CD4-positive, alpha-beta T cell (primary cell): ENCODE results near the gene PAPOLA. TPM values are rescaled to one million over a fixed set of nuclear protein-coding genes. Genes with fewer than 3 reads are reported as not detected.

Experiments
- ATAC-seq: fragments of 200-7000 bp; cut with Tn5 transposase; one replicate; pipeline ENCODE4 v1.10.0; 2022; ENCODE audit warnings: mild to moderate bottlenecking; ENCODE audit not compliant: poor library complexity
- CTCF ChIA-PET: fragments of 350-600 bp; sonication (Branson Sonifier 250); formaldehyde crosslinking; loops from one replicate; lab custom pipeline; 2021; ENCODE audit warnings: antibody characterized with exemption, inconsistent platforms; lab: Charles Lee
- POLR2A ChIA-PET: fragments of 350-600 bp; sonication (Branson Sonifier 250); formaldehyde crosslinking; loops from one replicate; lab custom pipeline; 2021; ENCODE audit warnings: antibody characterized with exemption, inconsistent platforms; lab: Charles Lee
- DNase-seq, 14 experiments: peaks; one replicate each; pipeline ENCODE4 v3.0.0-alpha.2; 2013 to 2020; ENCODE audit warnings: mixed read lengths in 2 of 14
- H3K27ac ChIP-seq, 2 donors: one replicate each; pipeline versions ENCODE4 v1.5.1 to v1.7.0; 2013; ENCODE audit warnings: low read length in 2 of 2, low read depth in 1 of 2, mild to moderate bottlenecking in 1 of 2
- H3K27me3 ChIP-seq, 2 experiments: 1 replicate in 1 of 2; 2 replicates in 1 of 2; pipeline versions ENCODE4 v1.6.1 to v1.7.0; 2013; ENCODE audit warnings: low read length in 2 of 2, control low read depth in 1 of 2, mild to moderate bottlenecking in 1 of 2, moderate library complexity in 1 of 2; ENCODE audit not compliant: insufficient read depth in 2 of 2, control insufficient read depth in 1 of 2
- H3K36me3 ChIP-seq: one replicate; pipeline ENCODE4 v1.6.1; 2013; ENCODE audit warnings: low read length, control low read depth; ENCODE audit not compliant: insufficient read depth
- H3K4me1 ChIP-seq: one replicate; pipeline ENCODE4 v1.6.1; 2013; ENCODE audit warnings: low read length, control low read depth; ENCODE audit not compliant: insufficient read depth
- H3K4me3 ChIP-seq: one replicate; pipeline ENCODE4 v1.5.1; 2013; ENCODE audit warnings: mild to moderate bottlenecking, low read length, moderate library complexity
- H3K9me3 ChIP-seq, 2 experiments: 1 replicate in 1 of 2; 2 replicates in 1 of 2; pipeline versions ENCODE4 v1.6.1 to v1.7.0; 2013; ENCODE audit warnings: low read length in 2 of 2, mild to moderate bottlenecking in 2 of 2, control low read depth in 1 of 2, moderate library complexity in 1 of 2; ENCODE audit not compliant: control insufficient read depth in 1 of 2, insufficient read depth in 1 of 2
- H3K27ac Mint-ChIP-seq: one replicate; pipeline ENCODE4 v1.8.0; 2020; ENCODE audit warnings: mixed read lengths
- H3K27me3 Mint-ChIP-seq: one replicate; pipeline ENCODE4 v1.8.0; 2021; ENCODE audit warnings: mixed read lengths
- H3K36me3 Mint-ChIP-seq: one replicate; pipeline ENCODE4 v1.8.0; 2021; ENCODE audit warnings: low read depth, mixed read lengths
- H3K4me1 Mint-ChIP-seq: one replicate; pipeline ENCODE4 v1.8.0; 2021; ENCODE audit warnings: low read depth, mixed read lengths
- H3K4me3 Mint-ChIP-seq: one replicate; pipeline ENCODE4 v1.8.0; 2020; ENCODE audit warnings: mild to moderate bottlenecking, mixed read lengths
- H3K9me3 Mint-ChIP-seq: one replicate; pipeline ENCODE4 v1.8.0; 2020; ENCODE audit warnings: mixed read lengths
- intact Hi-C, 2 experiments: fragments of 100-400 bp; cut with DNase I in 1 of 2; cut with micrococcal nuclease in 1 of 2; formaldehyde crosslinking; loops; one replicate each; pipeline versions ENCODE4 v1.15.1 to v1.9.0; 2023 to 2025; cut with DNase I, micrococcal nuclease
- total RNA-seq, 174 experiments: library from RNA in 2 of 174; stranded (reverse) in 2 of 174; gene quantifications; one replicate each; pipeline ENCODE4 v1.2.3 and lab custom pipeline; 2021 to 2026
- TF ChIP-seq, protein P1 (sequence below): fragments of 200-600 bp; IDR thresholded peaks from one replicate; pipeline ENCODE4 v1.8.0; 2022; ENCODE audit warnings: antibody characterized with exemption, mild to moderate bottlenecking

Gene PAPOLA
- total RNA-seq, 2 experiments from 2014 or later, result 140 to 148 TPM

DNA sequence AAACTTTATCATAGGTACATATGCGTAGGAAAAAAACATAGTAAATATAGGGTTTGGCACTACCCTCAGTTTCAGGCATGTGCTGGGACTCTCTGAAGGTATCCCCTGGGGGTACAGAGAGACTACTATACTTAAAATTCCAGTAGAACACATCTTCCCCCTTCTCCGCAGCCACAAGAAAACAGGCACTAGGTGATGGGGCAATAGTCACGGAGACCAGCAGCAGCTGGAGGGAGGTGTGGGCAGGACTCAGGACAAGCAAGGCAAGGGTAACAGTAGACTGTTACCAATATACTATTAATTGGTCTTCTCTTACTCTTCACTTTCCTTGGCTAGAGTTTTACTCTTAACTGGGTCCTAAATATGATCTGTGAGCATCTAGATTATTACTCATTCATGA lies 4.6 kb upstream of the PAPOLA start:
- TF ChIP-seq, protein P1, sequence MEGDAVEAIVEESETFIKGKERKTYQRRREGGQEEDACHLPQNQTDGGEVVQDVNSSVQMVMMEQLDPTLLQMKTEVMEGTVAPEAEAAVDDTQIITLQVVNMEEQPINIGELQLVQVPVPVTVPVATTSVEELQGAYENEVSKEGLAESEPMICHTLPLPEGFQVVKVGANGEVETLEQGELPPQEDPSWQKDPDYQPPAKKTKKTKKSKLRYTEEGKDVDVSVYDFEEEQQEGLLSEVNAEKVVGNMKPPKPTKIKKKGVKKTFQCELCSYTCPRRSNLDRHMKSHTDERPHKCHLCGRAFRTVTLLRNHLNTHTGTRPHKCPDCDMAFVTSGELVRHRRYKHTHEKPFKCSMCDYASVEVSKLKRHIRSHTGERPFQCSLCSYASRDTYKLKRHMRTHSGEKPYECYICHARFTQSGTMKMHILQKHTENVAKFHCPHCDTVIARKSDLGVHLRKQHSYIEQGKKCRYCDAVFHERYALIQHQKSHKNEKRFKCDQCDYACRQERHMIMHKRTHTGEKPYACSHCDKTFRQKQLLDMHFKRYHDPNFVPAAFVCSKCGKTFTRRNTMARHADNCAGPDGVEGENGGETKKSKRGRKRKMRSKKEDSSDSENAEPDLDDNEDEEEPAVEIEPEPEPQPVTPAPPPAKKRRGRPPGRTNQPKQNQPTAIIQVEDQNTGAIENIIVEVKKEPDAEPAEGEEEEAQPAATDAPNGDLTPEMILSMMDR, result no peak
- Histone ChIP-seq H3K27ac (no peak overlapping the region), H3K4me3 (no peak overlapping the region), H3K9me3 (no peaks in the 10 kb centered on the region), H3K27me3 (no peaks in the 10 kb centered on the region), H3K4me1 (peaks cover 14% of the 10 kb centered on the region), H3K36me3 (no peaks in the 10 kb centered on the region)
- Mint-ChIP-seq H3K4me3 (no peak overlapping the region), H3K9me3 (no peaks in the 10 kb centered on the region), H3K36me3 (peaks cover 10% of the 10 kb centered on the region), H3K27me3 (peaks cover 25% of the 10 kb centered on the region), H3K4me1 (peaks cover 16% of the 10 kb centered on the region), H3K27ac (no peak overlapping the region)
- ChIA-PET POLR2A (no interaction called here), CTCF (no interaction called here)
- ATAC-seq (no peak), DNase-seq (no peak)
- intact Hi-C loops, result no loop called here

DNA sequence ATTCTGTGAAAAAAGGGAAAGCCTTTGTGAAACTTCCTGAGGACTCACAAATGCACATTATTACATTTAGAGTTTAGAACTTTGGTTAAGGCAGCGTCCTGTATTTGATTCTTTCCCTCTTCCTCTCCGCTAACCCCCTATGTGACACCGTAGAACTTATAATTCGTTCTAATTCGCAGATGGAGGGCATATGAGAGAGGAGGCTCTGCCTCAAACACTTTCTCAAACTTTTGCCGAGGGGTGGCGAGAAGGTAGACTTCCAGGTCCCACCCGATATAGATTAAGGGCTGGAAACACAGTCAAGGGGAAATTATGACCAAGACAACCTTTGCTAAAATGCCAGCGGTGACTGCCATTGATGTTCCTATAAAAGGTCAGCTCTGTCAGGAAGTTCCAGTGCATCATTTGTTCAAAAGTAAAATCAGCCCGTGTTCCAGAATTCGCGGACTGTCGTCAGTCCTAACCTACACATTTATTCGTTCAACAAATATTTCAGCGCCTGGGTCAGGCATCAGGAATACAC lies 904 bp upstream of the PAPOLA start:
- Histone ChIP-seq H3K27me3 (no peaks in the 10 kb centered on the region), H3K36me3 (no peaks in the 10 kb centered on the region), H3K4me1 (peaks cover 33% of the 10 kb centered on the region), H3K4me3 (peak overlapping the region; percentile 80), H3K27ac (peak overlapping the region in 1 of 2 donors; percentile 93), H3K9me3 (no peaks in the 10 kb centered on the region)
- peaks cover 39% of the 10 kb centered on the region for H3K4me1 Mint-ChIP-seq
- no peaks in the 10 kb centered on the region for H3K9me3 Mint-ChIP-seq
- no peak for ATAC-seq
- H3K27me3 Mint-ChIP-seq, result peaks cover 6% of the 10 kb centered on the region
- intact Hi-C loops, result loop anchor here (2.0 to 10.0 kb wide), 2 partner anchors 136 to 138 kb away; partner anchors contain the start of genes ATG2B (in 2 of the 2) and GSKIP (in 2 of the 2)
- POLR2A ChIA-PET, result no interaction called here
- H3K4me3 Mint-ChIP-seq, result peak overlapping the region; percentile 97
- DNase-seq, result peak in 4 of 14 experiments; percentile 1 to 16 (median 4)
- TF ChIP-seq, protein P1, result no peak
- peak overlapping the region; percentile 87 for H3K27ac Mint-ChIP-seq
- peaks cover 39% of the 10 kb centered on the region for H3K36me3 Mint-ChIP-seq
- CTCF ChIA-PET, result no interaction called here

DNA sequence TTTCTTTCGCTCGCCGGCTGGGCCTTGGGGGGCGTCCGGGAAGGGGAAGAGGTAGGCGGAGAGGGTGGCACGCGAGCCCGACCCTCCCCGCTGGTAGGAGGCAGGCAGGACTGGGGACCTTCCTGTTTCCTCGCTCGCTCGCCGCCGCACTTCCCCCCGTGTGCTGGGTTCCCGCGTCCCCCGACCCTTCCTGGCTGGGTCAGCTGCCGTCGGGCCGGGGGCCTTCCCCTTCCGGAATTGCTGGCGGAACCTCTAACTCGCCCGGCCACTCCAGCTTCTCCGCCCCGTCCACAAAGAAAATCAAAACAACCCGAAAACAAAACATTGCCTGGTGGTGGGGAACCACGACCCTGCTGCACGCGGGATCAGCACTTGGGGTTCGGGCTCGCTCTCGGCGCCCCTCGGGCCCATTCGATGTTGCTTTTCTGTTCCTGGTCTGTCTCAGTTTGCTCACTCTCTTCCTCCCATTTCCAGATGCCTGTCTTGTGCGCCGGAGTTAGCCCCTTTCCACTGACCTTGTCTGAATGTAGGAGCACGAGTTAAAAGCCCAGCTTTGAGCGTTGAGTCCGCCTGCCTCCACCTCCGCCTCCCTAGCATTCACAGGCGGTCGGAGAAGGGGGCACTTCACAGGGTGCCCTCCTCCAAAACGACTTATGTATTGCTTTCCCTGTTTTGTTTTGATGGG lies 581 bp downstream of the PAPOLA start:
- ATAC-seq (peak; percentile 16), DNase-seq (peak in 7 of 14 experiments; percentile 2 to 59 (median 6))
- peak overlapping the region; percentile 97 for H3K4me3 Mint-ChIP-seq
- peak overlapping the region; percentile 87 for H3K27ac Mint-ChIP-seq
- TF ChIP-seq, protein P1, result no peak
- H3K36me3 ChIP-seq, result no peaks in the 10 kb centered on the region
- ChIA-PET CTCF (no interaction called here), POLR2A (interaction anchor here (0.6 to 1.3 kb wide), 3 partner anchors 9 to 21 kb away, joined by 4 to 8 read pairs (median 4); no protein-coding TSS in a partner anchor)
- peak overlapping the region; percentile 80 for H3K4me3 ChIP-seq
- no peaks in the 10 kb centered on the region for H3K27me3 Mint-ChIP-seq
- peak overlapping the region; percentile 93 to 96 for H3K27ac ChIP-seq
- H3K4me1 ChIP-seq, result peaks cover 37% of the 10 kb centered on the region
- H3K27me3 ChIP-seq, result no peaks in the 10 kb centered on the region
- intact Hi-C loops, result loop anchor here (1.0 to 10.0 kb wide), 5 partner anchors 10 to 292 kb away; partner anchors contain the start of genes AK7 (in 1 of the 2), ATG2B (in 1 of the 2) and GSKIP (in 1 of the 2)
- no peaks in the 10 kb centered on the region for H3K9me3 Mint-ChIP-seq
- H3K9me3 ChIP-seq, result no peaks in the 10 kb centered on the region
- H3K36me3 Mint-ChIP-seq, result peaks cover 43% of the 10 kb centered on the region
- H3K4me1 Mint-ChIP-seq, result peaks cover 47% of the 10 kb centered on the region
